HepG2 (cell line): Measurements from ENCODE around the gene NFATC4. TPM values are rescaled to one million over a fixed set of nuclear protein-coding genes. Genes with fewer than 3 reads are reported as not detected.

Experiments used
- ATF4 ChIP-seq, 2 experiments: fragments of 450-650 bp in 1 of 2; sonication (generic) in 1 of 2; formaldehyde crosslinking; IDR thresholded peaks; 2 replicates each; pipeline versions ENCODE4 v1.5.0 to v1.8.0; 2020 to 2022; ENCODE audit warnings: mild to moderate bottlenecking in 1 of 2, missing genetic modification reagents in 1 of 2
- HIVEP1 ChIP-seq: sonication (generic); formaldehyde crosslinking; IDR thresholded peaks from 2 replicates; pipeline ENCODE4 v1.4.0; 2020; ENCODE audit warnings: mild to moderate bottlenecking, missing genetic modification reagents
- LRRFIP1 ChIP-seq: sonication (generic); formaldehyde crosslinking; conservative IDR thresholded peaks from 2 replicates; pipeline ENCODE4 v1.4.0; 2020; ENCODE audit warnings: missing genetic modification reagents
- MED1 ChIP-seq: sonication (generic); formaldehyde crosslinking; IDR thresholded peaks from 2 replicates; pipeline ENCODE4 v1.4.0; 2020; ENCODE audit warnings: missing genetic modification reagents
- MTA3 ChIP-seq: sonication (generic); formaldehyde crosslinking; IDR thresholded peaks from 2 replicates; pipeline ENCODE4 v1.4.0; 2020; ENCODE audit warnings: missing genetic modification reagents
- NFKB2 ChIP-seq: sonication (generic); formaldehyde crosslinking; IDR thresholded peaks from 2 replicates; pipeline ENCODE4 v1.4.0; 2020; ENCODE audit warnings: missing genetic modification reagents, borderline replicate concordance
- RARA ChIP-seq: IDR thresholded peaks from 2 replicates; pipeline ENCODE4 v1.6.1; 2016; ENCODE audit warnings: missing genetic modification reagents, missing compliant biosample characterization
- SAP130 ChIP-seq: IDR thresholded peaks from 2 replicates; pipeline ENCODE4 v1.6.1; 2016; ENCODE audit warnings: low read depth
- SP4 ChIP-seq: sonication (generic); formaldehyde crosslinking; IDR thresholded peaks from 2 replicates; pipeline ENCODE4 v1.8.1; 2023; ENCODE audit warnings: mild to moderate bottlenecking, missing genetic modification reagents
- ZBTB3 ChIP-seq: sonication (generic); formaldehyde crosslinking; IDR thresholded peaks from 2 replicates; pipeline ENCODE4 v1.4.0; 2020; ENCODE audit warnings: low read depth, mild to moderate bottlenecking, moderate library complexity, missing genetic modification reagents, borderline replicate concordance
- ZFP62 ChIP-seq: sonication (generic); formaldehyde crosslinking; IDR thresholded peaks from 2 replicates; pipeline ENCODE4 v1.4.0; 2020; ENCODE audit warnings: missing genetic modification reagents
- ZNF230 ChIP-seq: sonication (generic); formaldehyde crosslinking; IDR thresholded peaks from 2 replicates; pipeline ENCODE4 v1.4.0; 2020; ENCODE audit warnings: mild to moderate bottlenecking, missing genetic modification reagents
- ZNF282 ChIP-seq: fragments of 450-650 bp; IDR thresholded peaks from 2 replicates; pipeline ENCODE4 v1.6.1; 2018; ENCODE audit not compliant: partially characterized antibody
- ZNF451 ChIP-seq: sonication (generic); formaldehyde crosslinking; IDR thresholded peaks from 2 replicates; pipeline ENCODE4 v1.5.0; 2020; ENCODE audit warnings: mild to moderate bottlenecking, missing genetic modification reagents
- ZNF709 ChIP-seq: sonication (generic); formaldehyde crosslinking; IDR thresholded peaks from 2 replicates; pipeline ENCODE4 v1.5.0; 2020; ENCODE audit warnings: mild to moderate bottlenecking, missing genetic modification reagents
- ZNF713 ChIP-seq: sonication (generic); formaldehyde crosslinking; IDR thresholded peaks from 2 replicates; pipeline ENCODE4 v1.4.0; 2020; ENCODE audit warnings: mild to moderate bottlenecking, missing genetic modification reagents
- ZNF775 ChIP-seq: sonication (generic); formaldehyde crosslinking; IDR thresholded peaks from 2 replicates; pipeline ENCODE4 v1.4.0; 2020; ENCODE audit warnings: missing genetic modification reagents, mild to moderate bottlenecking, moderate library complexity, borderline replicate concordance
- polyA plus RNA-seq, 8 experiments: library from polyadenylated mRNA; depleted of rRNA in 3 of 8; stranded (reverse) in 7 of 8; unstranded in 1 of 8; fragments of >200 nt; fragmentation: Illumina TruSeq in 4 of 8; extraction: Trizol in 4 of 8; gene quantifications; 2 replicates each; pipeline versions ENCODE4 v1.2.1 to v1.2.3, GENCODE V29; 2011 to 2016; ENCODE audit warnings: low read depth in 4 of 8, missing spikeins in 1 of 8, mixed read lengths in 1 of 8; ENCODE audit not compliant: insufficient read depth in 1 of 8
- total RNA-seq, 5 experiments: library from RNA; depleted of rRNA; stranded (reverse); fragments of >200 nt; fragmentation: Illumina TruSeq; extraction: Trizol; gene quantifications; 2 replicates each; pipeline ENCODE4 v1.2.3, GENCODE V29; 2016; ENCODE audit warnings: low read depth in 1 of 5
- TF ChIP-seq, protein P1 (sequence below): sonication (generic); formaldehyde crosslinking; conservative IDR thresholded peaks from 2 replicates; pipeline ENCODE4 v1.8.0; 2022; ENCODE audit warnings: mild to moderate bottlenecking, moderate library complexity, missing genetic modification reagents
- TF ChIP-seq, protein P2 (sequence below): IDR thresholded peaks from 2 replicates; pipeline ENCODE4 v1.6.1; 2016; ENCODE audit warnings: missing biosample characterization, missing genetic modification reagents, low read depth
- TF ChIP-seq, protein P3 (sequence below): sonication (generic); formaldehyde crosslinking; IDR thresholded peaks from 2 replicates; pipeline ENCODE4 v1.5.1; 2020; ENCODE audit warnings: missing genetic modification reagents, mild to moderate bottlenecking, borderline replicate concordance

Gene NFATC4
- total and polyA plus RNA-seq, 2 of the 13 experiments (the other 11 are each of a cell fraction or from before 2014, with no cell fraction given), result 0.04 to 0.15 TPM

- TF ChIP-seq ATF4 (CRISPR knock-in tag; IDR thresholded peaks at IDR 0.05) (0 out of 4 replicates have a peak, but pooled peaks of 1 of the 2 experiments have one; percentile 35), ZNF282 (no peak), ZBTB3 (CRISPR knock-in tag) (no peak), NFKB2 (CRISPR knock-in tag) (0 out of 2 replicates have a peak, but pooled peaks have one; percentile 29), ZNF713 (CRISPR knock-in tag) (peak; percentile 80; the same call in 1 of the 2 replicates), ZNF775 (no peak), ZNF230 (0 out of 2 replicates have a peak, but pooled peaks have one; percentile 31), RARA (0 out of 2 replicates have a peak, but pooled peaks have one; percentile 43), HIVEP1 (CRISPR knock-in tag) (peak; percentile 37; the same call in 1 of the 2 replicates), ZNF451 (CRISPR knock-in tag) (peak; percentile 64; the same call in 1 of the 2 replicates), LRRFIP1 (CRISPR knock-in tag) (no peak), ZNF709 (CRISPR knock-in tag) (no peak), MED1 (no peak), SP4 (CRISPR knock-in tag) (no peak), MTA3 (CRISPR knock-in tag) (no peak), ZFP62 (CRISPR knock-in tag) (no peak), SAP130 (peak; percentile 59)
- TF ChIP-seq, protein P1, sequence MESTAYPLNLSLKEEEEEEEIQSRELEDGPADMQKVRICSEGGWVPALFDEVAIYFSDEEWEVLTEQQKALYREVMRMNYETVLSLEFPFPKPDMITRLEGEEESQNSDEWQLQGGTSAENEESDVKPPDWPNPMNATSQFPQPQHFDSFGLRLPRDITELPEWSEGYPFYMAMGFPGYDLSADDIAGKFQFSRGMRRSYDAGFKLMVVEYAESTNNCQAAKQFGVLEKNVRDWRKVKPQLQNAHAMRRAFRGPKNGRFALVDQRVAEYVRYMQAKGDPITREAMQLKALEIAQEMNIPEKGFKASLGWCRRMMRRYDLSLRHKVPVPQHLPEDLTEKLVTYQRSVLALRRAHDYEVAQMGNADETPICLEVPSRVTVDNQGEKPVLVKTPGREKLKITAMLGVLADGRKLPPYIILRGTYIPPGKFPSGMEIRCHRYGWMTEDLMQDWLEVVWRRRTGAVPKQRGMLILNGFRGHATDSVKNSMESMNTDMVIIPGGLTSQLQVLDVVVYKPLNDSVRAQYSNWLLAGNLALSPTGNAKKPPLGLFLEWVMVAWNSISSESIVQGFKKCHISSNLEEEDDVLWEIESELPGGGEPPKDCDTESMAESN (CRISPR knock-in tag), result 0 out of 2 replicates have a peak, but pooled peaks have one; percentile 29
- TF ChIP-seq, protein P2, sequence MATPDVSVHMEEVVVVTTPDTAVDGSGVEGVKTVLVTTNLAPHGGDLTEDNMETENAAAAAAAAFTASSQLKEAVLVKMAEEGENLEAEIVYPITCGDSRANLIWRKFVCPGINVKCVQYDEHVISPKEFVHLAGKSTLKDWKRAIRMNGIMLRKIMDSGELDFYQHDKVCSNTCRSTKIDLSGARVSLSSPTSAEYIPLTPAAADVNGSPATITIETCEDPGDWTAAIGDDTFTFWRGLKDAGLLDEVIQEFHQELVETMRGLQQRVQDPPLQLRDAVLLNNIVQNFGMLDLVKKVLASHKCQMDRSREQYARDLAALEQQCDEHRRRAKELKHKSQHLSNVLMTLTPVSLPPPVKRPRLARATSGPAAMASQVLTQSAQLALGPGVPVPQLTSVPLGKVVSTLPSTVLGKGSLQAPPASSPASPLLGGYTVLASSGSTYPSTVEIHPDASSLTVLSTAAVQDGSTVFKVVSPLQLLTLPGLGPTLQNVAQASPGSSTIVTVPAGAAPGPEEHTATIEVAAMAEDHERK, result no peak
- TF ChIP-seq, protein P3, sequence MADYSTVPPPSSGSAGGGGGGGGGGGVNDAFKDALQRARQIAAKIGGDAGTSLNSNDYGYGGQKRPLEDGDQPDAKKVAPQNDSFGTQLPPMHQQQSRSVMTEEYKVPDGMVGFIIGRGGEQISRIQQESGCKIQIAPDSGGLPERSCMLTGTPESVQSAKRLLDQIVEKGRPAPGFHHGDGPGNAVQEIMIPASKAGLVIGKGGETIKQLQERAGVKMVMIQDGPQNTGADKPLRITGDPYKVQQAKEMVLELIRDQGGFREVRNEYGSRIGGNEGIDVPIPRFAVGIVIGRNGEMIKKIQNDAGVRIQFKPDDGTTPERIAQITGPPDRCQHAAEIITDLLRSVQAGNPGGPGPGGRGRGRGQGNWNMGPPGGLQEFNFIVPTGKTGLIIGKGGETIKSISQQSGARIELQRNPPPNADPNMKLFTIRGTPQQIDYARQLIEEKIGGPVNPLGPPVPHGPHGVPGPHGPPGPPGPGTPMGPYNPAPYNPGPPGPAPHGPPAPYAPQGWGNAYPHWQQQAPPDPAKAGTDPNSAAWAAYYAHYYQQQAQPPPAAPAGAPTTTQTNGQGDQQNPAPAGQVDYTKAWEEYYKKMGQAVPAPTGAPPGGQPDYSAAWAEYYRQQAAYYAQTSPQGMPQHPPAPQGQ (CRISPR knock-in tag), result no peak
Observed at GRCh38 chr14:24422694-24423601, 55.0 kb downstream of the NFATC4 start (continued).
